Gastrocnemius medialis (tissue), 4 donors: Measurements from ENCODE around the gene GABBR1.

ENCODE experiments used
- POLR2A ChIP-seq, 2 donors: fragments of 450-650 bp; IDR thresholded peaks; one replicate each; pipeline ENCODE4 v1.6.1; 2017; ENCODE audit warnings: antibody characterized with exemption in 2 of 2, mild to moderate bottlenecking in 2 of 2, moderate library complexity in 2 of 2
- TF ChIP-seq, protein P1 (sequence below), 5 experiments: fragments of 450-650 bp in 3 of 5; fragments of 200-600 bp in 2 of 5; sonication (generic) in 2 of 5; IDR thresholded peaks in 4 of 5; conservative IDR thresholded peaks in 1 of 5; 1 replicate in 4 of 5; 2 replicates in 1 of 5; pipeline ENCODE4 v1.5.1; 2016 to 2019; ENCODE audit warnings: antibody characterized with exemption in 5 of 5, mild to moderate bottlenecking in 3 of 5, moderate library complexity in 3 of 5

DNA sequence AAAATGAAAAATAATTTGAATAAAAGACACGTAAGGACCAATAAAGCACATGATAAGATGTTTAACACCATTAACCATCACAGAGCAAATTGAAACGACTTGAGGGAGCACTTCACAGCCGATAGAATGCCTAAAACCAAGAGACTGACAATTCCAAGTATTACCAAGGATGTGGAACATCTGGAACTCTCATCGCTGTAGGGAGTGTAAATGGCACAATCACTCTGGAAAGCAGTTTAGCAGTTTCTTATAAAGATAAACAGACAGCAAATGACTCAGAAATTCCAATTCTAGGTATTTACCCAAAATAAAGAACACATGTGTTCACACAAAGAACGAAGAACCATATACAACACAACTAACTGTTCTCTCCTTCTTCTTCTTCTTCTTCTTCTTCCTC, 65.0 kb downstream of the GABBR1 start:
- TF ChIP-seq, protein P1, sequence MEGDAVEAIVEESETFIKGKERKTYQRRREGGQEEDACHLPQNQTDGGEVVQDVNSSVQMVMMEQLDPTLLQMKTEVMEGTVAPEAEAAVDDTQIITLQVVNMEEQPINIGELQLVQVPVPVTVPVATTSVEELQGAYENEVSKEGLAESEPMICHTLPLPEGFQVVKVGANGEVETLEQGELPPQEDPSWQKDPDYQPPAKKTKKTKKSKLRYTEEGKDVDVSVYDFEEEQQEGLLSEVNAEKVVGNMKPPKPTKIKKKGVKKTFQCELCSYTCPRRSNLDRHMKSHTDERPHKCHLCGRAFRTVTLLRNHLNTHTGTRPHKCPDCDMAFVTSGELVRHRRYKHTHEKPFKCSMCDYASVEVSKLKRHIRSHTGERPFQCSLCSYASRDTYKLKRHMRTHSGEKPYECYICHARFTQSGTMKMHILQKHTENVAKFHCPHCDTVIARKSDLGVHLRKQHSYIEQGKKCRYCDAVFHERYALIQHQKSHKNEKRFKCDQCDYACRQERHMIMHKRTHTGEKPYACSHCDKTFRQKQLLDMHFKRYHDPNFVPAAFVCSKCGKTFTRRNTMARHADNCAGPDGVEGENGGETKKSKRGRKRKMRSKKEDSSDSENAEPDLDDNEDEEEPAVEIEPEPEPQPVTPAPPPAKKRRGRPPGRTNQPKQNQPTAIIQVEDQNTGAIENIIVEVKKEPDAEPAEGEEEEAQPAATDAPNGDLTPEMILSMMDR (IDR thresholded peaks at IDR 0.05 in 4 of 5, conservative IDR thresholded peaks at IDR 0.05 in 1 of 5): no peak
- no peak for TF ChIP-seq POLR2A (IDR thresholded peaks at IDR 0.05)
